OCI-LY1 (cell line): ENCODE results near the gene COMMD10.
"Not testable (repeated sequence)": the region's sequence is repeated elsewhere in the genome, so short reads cannot be mapped to it uniquely, and the experiment has no call there.

Experiments
- H2AFZ ChIP-seq: fragments of 200-600 bp; sonication (generic), shearing (Covaris generic); 2 replicates; pipeline ENCODE4 v1.6.0; 2014; ENCODE audit warnings: antibody characterized with exemption, mild to moderate bottlenecking, low read length
- H3F3A ChIP-seq: fragments of 200-600 bp; sonication (generic), shearing (Covaris generic); 2 replicates; pipeline ENCODE4 v1.6.0; 2014; ENCODE audit warnings: mild to moderate bottlenecking, antibody characterized with exemption, low read length, moderate library complexity; ENCODE audit not compliant: insufficient read depth
- H3K27ac ChIP-seq: fragments of 200-600 bp; sonication (generic); 2 replicates; pipeline ENCODE4 v1.5.1; 2014; ENCODE audit warnings: low read length, mixed run types, mild to moderate bottlenecking, low read depth; ENCODE audit not compliant: poor library complexity, severe bottlenecking
- H3K27me3 ChIP-seq: fragments of 200-600 bp; sonication (generic); 2 replicates; pipeline ENCODE4 v1.6.0; 2014; ENCODE audit warnings: antibody characterized with exemption, mild to moderate bottlenecking, low read length, moderate library complexity; ENCODE audit not compliant: insufficient read depth
- H3K36me3 ChIP-seq: fragments of 200-600 bp; sonication (generic); 2 replicates; pipeline ENCODE4 v1.6.1; 2014; ENCODE audit warnings: mild to moderate bottlenecking, antibody characterized with exemption, low read length, moderate library complexity, mixed read lengths; ENCODE audit not compliant: insufficient read depth
- H3K4me1 ChIP-seq: fragments of 200-600 bp; sonication (generic); 2 replicates; pipeline ENCODE4 v1.5.1; 2014; ENCODE audit warnings: mild to moderate bottlenecking, low read length, moderate library complexity; ENCODE audit not compliant: insufficient read depth, severe bottlenecking
- H3K4me2 ChIP-seq: fragments of 200-600 bp; sonication (generic), shearing (Covaris generic); 2 replicates; pipeline ENCODE4 v1.6.1; 2014; ENCODE audit warnings: low read length
- H3K4me3 ChIP-seq: fragments of 200-600 bp; sonication (generic); 2 replicates; pipeline ENCODE4 v1.5.1; 2014; ENCODE audit warnings: low read length, low read depth, mild to moderate bottlenecking, mixed read lengths; ENCODE audit not compliant: poor library complexity, severe bottlenecking
- H3K79me2 ChIP-seq: fragments of 200-600 bp; shearing (Covaris generic); 2 replicates; pipeline ENCODE4 v1.6.1; 2016; ENCODE audit warnings: mixed run types, low read length, mixed read lengths; ENCODE audit not compliant: insufficient read depth
- H3K9ac ChIP-seq: fragments of 200-600 bp; sonication (generic), shearing (Covaris generic); 2 replicates; pipeline ENCODE4 v1.6.1; 2014; ENCODE audit warnings: mild to moderate bottlenecking, low read length, mixed read lengths
- H3K9me2 ChIP-seq: fragments of 200-600 bp; sonication (generic), shearing (Covaris generic); 2 replicates; pipeline ENCODE4 v1.6.1; 2014; ENCODE audit warnings: low read depth, mild to moderate bottlenecking, low read length, mixed read lengths
- H3K9me3 ChIP-seq: fragments of 200-600 bp; shearing (Covaris generic); 2 replicates; pipeline ENCODE4 v1.6.1; 2014; ENCODE audit warnings: low read length, mixed read lengths
- H4K20me1 ChIP-seq: fragments of 200-600 bp; sonication (generic), shearing (Covaris generic); 2 replicates; pipeline ENCODE4 v1.6.0; 2016; ENCODE audit warnings: mild to moderate bottlenecking, low read length; ENCODE audit not compliant: insufficient read depth
- EZH2 ChIP-seq: fragments of 200-600 bp; sonication (generic), shearing (Covaris generic); IDR thresholded peaks from 2 replicates; pipeline ENCODE4 v1.8.0; 2017; ENCODE audit warnings: borderline replicate concordance, mixed run types, mild to moderate bottlenecking, antibody characterized with exemption, low read length, moderate library complexity, mixed read lengths
- TF ChIP-seq, protein P1 (sequence below): fragments of 200-600 bp; sonication (generic), shearing (Covaris generic); IDR thresholded peaks from 2 replicates; pipeline ENCODE4 v1.5.1; 2017; ENCODE audit warnings: mild to moderate bottlenecking, antibody characterized with exemption, low read length, moderate library complexity, mixed read lengths

The COMMD10 gene

DNA sequence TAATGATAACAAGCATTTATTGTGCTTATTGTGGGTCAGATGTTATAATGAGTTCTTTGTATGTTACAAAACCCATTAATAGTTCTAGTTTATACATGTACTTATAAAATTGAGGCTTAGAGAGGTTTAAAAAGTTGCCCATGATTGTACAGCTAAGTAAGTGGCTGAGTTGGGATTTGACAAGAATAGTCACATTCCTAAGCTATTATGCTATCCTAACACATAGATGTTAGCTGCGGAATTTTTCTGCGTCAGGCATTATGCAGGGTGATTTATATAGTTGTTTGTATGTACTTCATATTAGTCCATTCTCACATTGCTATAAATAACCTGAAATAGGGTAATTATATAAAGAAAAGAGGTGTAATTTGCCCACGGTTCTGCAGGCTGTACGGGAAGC, 12.5 kb downstream of the COMMD10 start:
- no peaks in the 10 kb centered on the region for H3K27me3 ChIP-seq
- H3K4me1 ChIP-seq: no peaks in the 10 kb centered on the region
- no peaks in the 10 kb centered on the region for H3K79me2 ChIP-seq
- no peak overlapping the region for H3K4me3 ChIP-seq
- H3K9me2 ChIP-seq: no peaks in the 10 kb centered on the region
- no peaks in the 10 kb centered on the region for H4K20me1 ChIP-seq
- no peak overlapping the region for H3K4me2 ChIP-seq
- H3K36me3 ChIP-seq: peaks cover 74% of the 10 kb centered on the region
- no peaks in the 10 kb centered on the region for H3F3A ChIP-seq
- TF ChIP-seq, protein P1, sequence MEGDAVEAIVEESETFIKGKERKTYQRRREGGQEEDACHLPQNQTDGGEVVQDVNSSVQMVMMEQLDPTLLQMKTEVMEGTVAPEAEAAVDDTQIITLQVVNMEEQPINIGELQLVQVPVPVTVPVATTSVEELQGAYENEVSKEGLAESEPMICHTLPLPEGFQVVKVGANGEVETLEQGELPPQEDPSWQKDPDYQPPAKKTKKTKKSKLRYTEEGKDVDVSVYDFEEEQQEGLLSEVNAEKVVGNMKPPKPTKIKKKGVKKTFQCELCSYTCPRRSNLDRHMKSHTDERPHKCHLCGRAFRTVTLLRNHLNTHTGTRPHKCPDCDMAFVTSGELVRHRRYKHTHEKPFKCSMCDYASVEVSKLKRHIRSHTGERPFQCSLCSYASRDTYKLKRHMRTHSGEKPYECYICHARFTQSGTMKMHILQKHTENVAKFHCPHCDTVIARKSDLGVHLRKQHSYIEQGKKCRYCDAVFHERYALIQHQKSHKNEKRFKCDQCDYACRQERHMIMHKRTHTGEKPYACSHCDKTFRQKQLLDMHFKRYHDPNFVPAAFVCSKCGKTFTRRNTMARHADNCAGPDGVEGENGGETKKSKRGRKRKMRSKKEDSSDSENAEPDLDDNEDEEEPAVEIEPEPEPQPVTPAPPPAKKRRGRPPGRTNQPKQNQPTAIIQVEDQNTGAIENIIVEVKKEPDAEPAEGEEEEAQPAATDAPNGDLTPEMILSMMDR: no peak
- no peak for TF ChIP-seq EZH2
- no peak overlapping the region for H3K27ac ChIP-seq
- H3K9me3 ChIP-seq: no peaks in the 10 kb centered on the region
- no peak overlapping the region for H2AFZ ChIP-seq
- no peak overlapping the region for H3K9ac ChIP-seq

DNA sequence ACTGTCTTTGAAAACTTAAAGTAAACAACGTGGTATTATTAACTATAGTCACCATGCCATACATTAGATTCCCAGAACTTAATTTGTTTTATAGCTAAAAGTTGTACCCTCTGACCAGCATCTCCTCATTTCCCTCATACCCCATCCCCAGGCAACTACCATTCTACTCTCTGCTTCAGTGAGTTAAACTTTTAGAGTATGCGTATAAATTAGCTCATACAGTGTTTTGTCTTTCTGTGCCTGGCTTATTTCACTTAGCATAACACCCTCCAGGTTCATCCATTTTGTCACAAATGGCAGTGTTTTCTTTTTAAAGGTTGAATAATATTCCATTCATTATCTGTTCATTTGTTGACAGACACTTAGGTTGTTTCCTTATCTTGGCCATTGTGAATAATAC, 14.2 kb downstream of the COMMD10 start:
- no peaks in the 10 kb centered on the region for H3K79me2 ChIP-seq
- H3K9me3 ChIP-seq: no peaks in the 10 kb centered on the region
- H4K20me1 ChIP-seq: no peaks in the 10 kb centered on the region
- no peaks in the 10 kb centered on the region for H3K4me1 ChIP-seq
- H3K4me2 ChIP-seq: no peak overlapping the region
- no peaks in the 10 kb centered on the region for H3F3A ChIP-seq
- no peak overlapping the region for H3K4me3 ChIP-seq
- TF ChIP-seq EZH2: no peak
- TF ChIP-seq, protein P1: no peak
- H2AFZ ChIP-seq: no peak overlapping the region
- H3K9ac ChIP-seq: no peak overlapping the region
- H3K9me2 ChIP-seq: no peaks in the 10 kb centered on the region
- H3K27ac ChIP-seq: no peak overlapping the region
- no peaks in the 10 kb centered on the region for H3K27me3 ChIP-seq
- H3K36me3 ChIP-seq: peaks cover 57% of the 10 kb centered on the region

DNA sequence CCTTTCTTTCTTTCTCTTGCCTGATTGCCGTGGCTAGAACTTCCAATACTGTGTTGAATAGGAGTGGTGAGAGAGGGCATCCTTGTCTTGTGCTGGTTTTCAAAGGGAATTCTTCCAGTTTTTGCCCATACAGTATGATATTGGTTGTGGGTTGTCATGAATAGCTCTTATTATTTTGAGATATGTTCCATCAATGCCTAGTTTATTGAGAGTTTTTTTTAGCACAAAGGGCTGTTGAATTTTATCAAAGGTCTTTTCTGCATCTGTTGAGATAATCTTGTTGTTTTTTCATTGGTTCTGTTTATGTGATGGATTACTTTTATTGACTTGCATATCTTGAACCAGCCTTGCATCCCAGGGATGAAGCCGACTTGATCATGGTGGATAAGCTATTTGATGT, 20.1 kb downstream of the COMMD10 start:
- H2AFZ ChIP-seq, H3K27me3 ChIP-seq, H3K9ac ChIP-seq, H3K27ac ChIP-seq, H3K4me3 ChIP-seq, H3K9me2 ChIP-seq, H3F3A ChIP-seq, H3K9me3 ChIP-seq, H3K79me2 ChIP-seq, H3K4me2 ChIP-seq, H3K4me1 ChIP-seq, H4K20me1 ChIP-seq: not testable (repeated sequence)
- H3K36me3 ChIP-seq: peaks cover 10% of the 10 kb centered on the region

DNA sequence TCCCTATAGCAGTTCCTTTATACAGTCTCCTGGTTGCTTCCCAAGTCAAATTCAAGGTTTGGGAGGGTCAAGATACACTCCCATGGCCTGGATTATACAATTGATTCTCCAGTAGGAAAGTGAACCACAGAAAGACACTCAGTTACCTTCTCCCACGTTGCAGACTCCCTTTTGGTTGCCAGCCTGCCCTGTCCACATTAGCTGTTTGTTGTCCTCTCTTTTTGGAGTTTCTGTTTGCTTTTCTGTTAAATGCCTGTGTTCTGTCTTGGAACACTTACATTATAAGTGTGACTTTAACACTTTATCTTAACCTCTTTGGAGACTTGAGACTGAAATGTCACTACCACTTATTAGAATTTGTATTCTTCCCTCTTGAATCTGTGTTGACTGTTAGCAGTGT, 30.3 kb downstream of the COMMD10 start:
- Histone ChIP-seq H3K9me3 (peaks cover 8% of the 10 kb centered on the region), H3K9ac (no peak overlapping the region), H3F3A (no peaks in the 10 kb centered on the region), H3K9me2 (no peaks in the 10 kb centered on the region), H3K36me3 (peaks cover 10% of the 10 kb centered on the region; the same call in 1 of the 2 replicates), H3K4me3 (no peak overlapping the region), H2AFZ (no peak overlapping the region), H3K27me3 (no peaks in the 10 kb centered on the region), H3K4me1 (no peaks in the 10 kb centered on the region), H3K27ac (no peak overlapping the region), H3K4me2 (no peak overlapping the region), H3K79me2 (no peaks in the 10 kb centered on the region), H4K20me1 (no peaks in the 10 kb centered on the region)
- no peak for TF ChIP-seq EZH2
- TF ChIP-seq, protein P1: no peak
